HepG2 (cell line): ENCODE measurements around the gene SSC5D. TPM values are rescaled to one million over a fixed set of nuclear protein-coding genes. Genes with fewer than 3 reads are reported as not detected.

ENCODE experiments used
- ATAC-seq: fragments of 200-7000 bp; cut with Tn5 transposase; 3 replicates; pipeline ENCODE4 v1.9.1; 2020; ENCODE audit warnings: mild to moderate bottlenecking, moderate library complexity
- BruUV-seq: library from RNA; stranded (reverse); fragments of 400-500 nt; replicated peaks from 2 replicates; lab custom pipeline; 2021; lab: Mats Ljungman, UMichigan
- CTCF ChIA-PET: fragments of 300-600 bp; formaldehyde crosslinking; extraction: SDS; loops from one replicate; lab custom pipeline; 2021; ENCODE audit warnings: low total read pairs, inconsistent platforms, low intra/inter-chr PET ratio; lab: Yijun Ruan, JAX
- POLR2A ChIA-PET: fragments of 350-600 bp; sonication (Branson Sonifier 250); formaldehyde crosslinking; loops from one replicate; lab custom pipeline; 2020; ENCODE audit warnings: antibody characterized with exemption, inconsistent platforms; lab: Yijun Ruan, JAX
- DNase-seq: peaks from one replicate; pipeline ENCODE4 v3.0.0-alpha.2; 2015; ENCODE audit warnings: low spot score
- FAIRE-seq: peaks from 3 replicates; lab custom pipeline; 2011; peaks lifted over from hg19 to GRCh38; lab: Jason Lieb, UNC
- H2AFZ ChIP-seq: one replicate; pipeline ENCODE4 v1.6.1; 2011; ENCODE audit warnings: low read length, inconsistent platforms
- H3K27ac ChIP-seq: fragments of 300-600 bp; 3 replicates; pipeline ENCODE4 v1.8.0; 2011; ENCODE audit warnings: mixed run types, mild to moderate bottlenecking, mixed read lengths, low read length, inconsistent platforms; ENCODE audit not compliant: insufficient read depth; ENCODE audit errors: extremely low read length
- H3K27me3 ChIP-seq, 2 experiments: fragments of 200-600 bp in 1 of 2; 2 replicates in 1 of 2; 3 replicates in 1 of 2; pipeline versions ENCODE4 v1.6.0 to v1.8.0; 2011; ENCODE audit warnings: low read length in 2 of 2, mild to moderate bottlenecking in 2 of 2, moderate library complexity in 2 of 2, inconsistent platforms in 1 of 2; ENCODE audit not compliant: insufficient read depth in 2 of 2, control insufficient read depth in 1 of 2
- H3K36me3 ChIP-seq, 2 experiments: fragments of 200-600 bp in 1 of 2; replicated peaks in 1 of 2; 2 replicates in 1 of 2; 3 replicates in 1 of 2; pipeline versions ENCODE4 v1.5.1 to v1.8.0; 2011; ENCODE audit warnings: low read length in 2 of 2, inconsistent platforms in 1 of 2; ENCODE audit not compliant: insufficient read depth in 2 of 2, control insufficient read depth in 1 of 2
- H3K4me1 ChIP-seq: 2 replicates; pipeline ENCODE4 v1.5.1; 2012; ENCODE audit warnings: low read length, inconsistent platforms; ENCODE audit not compliant: insufficient read depth
- H3K4me2 ChIP-seq: 2 replicates; pipeline ENCODE4 v1.6.0; 2011; ENCODE audit warnings: low read depth, low read length, inconsistent platforms
- H3K4me3 ChIP-seq, 3 experiments: fragments of 200-600 bp in 1 of 3; sonication (generic), shearing (Covaris generic) in 1 of 3; replicated peaks in 1 of 3; 2 replicates each; pipeline ENCODE4 v1.5.1; 2011 to 2016; ENCODE audit warnings: low read length in 3 of 3, inconsistent platforms in 2 of 3, low read depth in 2 of 3, mild to moderate bottlenecking in 2 of 3, control low read depth in 1 of 3, mixed read lengths in 1 of 3; ENCODE audit not compliant: insufficient read depth in 1 of 3
- H3K79me2 ChIP-seq: one replicate; pipeline ENCODE4 v1.6.1; 2011; ENCODE audit warnings: low read length, inconsistent platforms; ENCODE audit not compliant: insufficient read depth
- H3K9ac ChIP-seq: 2 replicates; pipeline ENCODE4 v1.6.0; 2011; ENCODE audit warnings: mild to moderate bottlenecking, low read depth, low read length, inconsistent platforms; ENCODE audit not compliant: insufficient read depth
- H3K9me3 ChIP-seq: 2 replicates; pipeline ENCODE4 v1.5.1; 2012; ENCODE audit warnings: mild to moderate bottlenecking, low read length
- H4K20me1 ChIP-seq: 2 replicates; pipeline ENCODE4 v1.6.0; 2011; ENCODE audit warnings: inconsistent platforms, mild to moderate bottlenecking, low read length, moderate library complexity; ENCODE audit not compliant: insufficient read depth
- CHD2 ChIP-seq: IDR thresholded peaks from 2 replicates; pipeline ENCODE4 v1.6.1; 2011; ENCODE audit warnings: low read depth, low read length, improper control_type of control experiment
- HMG20A ChIP-seq: IDR thresholded peaks from 2 replicates; pipeline ENCODE4 v1.6.1; 2016; ENCODE audit warnings: borderline replicate concordance
- LCORL ChIP-seq, 2 experiments: fragments of 450-650 bp in 1 of 2; sonication (generic) in 1 of 2; formaldehyde crosslinking in 1 of 2; IDR thresholded peaks; 2 replicates each; pipeline versions ENCODE4 v1.5.0 to v1.6.1; 2017 to 2020; ENCODE audit warnings: antibody characterized with exemption in 1 of 2, missing genetic modification reagents in 1 of 2
- PPARG ChIP-seq: conservative IDR thresholded peaks from 2 replicates; pipeline ENCODE4 v1.6.1; 2016; ENCODE audit warnings: missing biosample characterization, missing genetic modification reagents
- REL ChIP-seq: sonication (generic); formaldehyde crosslinking; conservative IDR thresholded peaks from 2 replicates; pipeline ENCODE4 v1.8.0; 2022; ENCODE audit warnings: mild to moderate bottlenecking, missing genetic modification reagents, moderate library complexity
- SIX4 ChIP-seq: sonication (generic); formaldehyde crosslinking; IDR thresholded peaks from 2 replicates; pipeline ENCODE4 v1.4.0; 2020; ENCODE audit warnings: missing genetic modification reagents
- ZNF34 ChIP-seq: sonication (generic); formaldehyde crosslinking; IDR thresholded peaks from 2 replicates; pipeline ENCODE4 v1.4.0; 2020; ENCODE audit warnings: mild to moderate bottlenecking, missing genetic modification reagents, borderline replicate concordance
- ZNF496 ChIP-seq: sonication (generic); formaldehyde crosslinking; IDR thresholded peaks from 2 replicates; pipeline ENCODE4 v1.8.1; 2023; ENCODE audit warnings: mild to moderate bottlenecking, moderate library complexity, missing genetic modification reagents; ENCODE audit not compliant: insufficient replicate concordance
- ZNF547 ChIP-seq: sonication (generic); formaldehyde crosslinking; IDR thresholded peaks from 2 replicates; pipeline ENCODE4 v1.5.1; 2020; ENCODE audit warnings: mild to moderate bottlenecking, missing genetic modification reagents
- ZNF557 ChIP-seq: sonication (generic); formaldehyde crosslinking; IDR thresholded peaks from 2 replicates; pipeline ENCODE4 v1.4.0; 2020; ENCODE audit warnings: missing genetic modification reagents
- ZNF572 ChIP-seq: sonication (generic); formaldehyde crosslinking; IDR thresholded peaks from 2 replicates; pipeline ENCODE4 v1.5.1; 2020; ENCODE audit warnings: mild to moderate bottlenecking, missing genetic modification reagents
- ZNF652 ChIP-seq: IDR thresholded peaks from 2 replicates; pipeline ENCODE4 v1.6.1; 2016; ENCODE audit warnings: low read depth, borderline replicate concordance
- WGBS: methylation state at CpG from one replicate; pipeline ENCODE4 v1.1.6; 2017; ENCODE audit warnings: low lambda C conversion rate; 5-methylcytosine and 5-hydroxymethylcytosine counted together
- in situ Hi-C: cut with HindIII; loops from 2 replicates; pipeline ENCODE4 v1.10.0; 2017; ENCODE audit warnings: low pct_unique_long_range_greater_than_20kb; ENCODE audit not compliant: extremely low pct_ligation_motif_present
- intact Hi-C: fragments of 100-400 bp; cut with micrococcal nuclease; formaldehyde crosslinking; loops from one replicate; pipeline ENCODE4 v1.10.0; 2022; ENCODE audit not compliant: unreplicated experiment
- polyA plus RNA-seq, 8 experiments: library from polyadenylated mRNA; depleted of rRNA in 3 of 8; stranded (reverse) in 7 of 8; unstranded in 1 of 8; fragments of >200 nt; fragmentation: Illumina TruSeq in 4 of 8; extraction: Trizol in 4 of 8; gene quantifications; 2 replicates each; pipeline versions ENCODE4 v1.2.1 to v1.2.3, GENCODE V29; 2011 to 2016; ENCODE audit warnings: low read depth in 4 of 8, missing spikeins in 1 of 8, mixed read lengths in 1 of 8; ENCODE audit not compliant: insufficient read depth in 1 of 8
- total RNA-seq, 5 experiments: library from RNA; depleted of rRNA; stranded (reverse); fragments of >200 nt; fragmentation: Illumina TruSeq; extraction: Trizol; gene quantifications; 2 replicates each; pipeline ENCODE4 v1.2.3, GENCODE V29; 2016; ENCODE audit warnings: low read depth in 1 of 5
- TF ChIP-seq, protein P1 (sequence below): sonication (generic); formaldehyde crosslinking; IDR thresholded peaks from 2 replicates; pipeline ENCODE4 v1.5.0; 2020; ENCODE audit warnings: mild to moderate bottlenecking, missing genetic modification reagents, borderline replicate concordance
- TF ChIP-seq, protein P2 (sequence below): IDR thresholded peaks from 2 replicates; pipeline ENCODE4 v1.6.1; 2012; ENCODE audit warnings: inconsistent platforms
- TF ChIP-seq, protein P3 (sequence below): IDR thresholded peaks from 2 replicates; pipeline ENCODE4 v1.6.1; 2016; ENCODE audit warnings: control low read depth
- TF ChIP-seq, protein P4 (sequence below): sonication (generic); formaldehyde crosslinking; IDR thresholded peaks from 2 replicates; pipeline ENCODE4 v1.5.0; 2020; ENCODE audit warnings: missing genetic modification reagents
- TF ChIP-seq, protein P5 (sequence below): fragments of 450-650 bp; IDR thresholded peaks from 2 replicates; pipeline ENCODE4 v1.6.1; 2016

SSC5D gene
- total and polyA plus RNA-seq, 2 of the 13 experiments (the other 11 are each of a cell fraction or from before 2014, with no cell fraction given): not detected

DNA sequence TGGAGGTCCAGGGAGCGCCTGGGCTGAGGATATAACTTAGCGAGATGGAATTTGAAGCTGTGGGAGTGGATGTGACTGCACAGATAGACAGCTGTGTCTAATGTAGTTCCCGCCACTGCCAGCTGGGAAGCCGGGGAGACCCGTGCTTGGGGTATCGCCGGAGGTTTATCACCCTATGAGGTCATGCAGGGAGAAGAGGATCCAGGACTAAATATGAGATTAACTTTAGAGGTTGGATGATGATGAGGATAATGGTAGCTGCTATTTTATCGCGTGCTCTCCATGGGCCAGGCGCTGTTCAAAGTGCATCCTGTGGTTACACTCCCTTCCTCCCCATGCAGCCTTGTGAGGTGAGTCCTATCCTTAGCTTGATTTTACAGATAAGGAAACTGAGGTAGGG is 19.9 kb downstream of the SSC5D start:
- Histone ChIP-seq H3K4me1 (peaks cover 17% of the 10 kb centered on the region), H2AFZ (no peak overlapping the region), H3K9ac (no peak overlapping the region), H3K27me3 (peaks cover 2 to 22% of the 10 kb centered on the region in 2 experiments; a peak in 4 of 5 replicates), H3K79me2 (no peaks in the 10 kb centered on the region), H3K4me3 (no peak overlapping the region), H3K4me2 (no peak overlapping the region), H3K9me3 (no peaks in the 10 kb centered on the region), H3K27ac (no peak overlapping the region), H3K36me3 (no peaks in the 10 kb centered on the region), H4K20me1 (no peaks in the 10 kb centered on the region)
- intact Hi-C loops (no loop called here), in situ Hi-C loops (no loop called here)
- ChIA-PET POLR2A (interaction anchor here (1.1 to 1.3 kb wide), 2 partner anchors 46 to 116 kb away, joined by 3 read pairs; partner anchors contain the start of genes ISOC2 and ZNF784), CTCF (no interaction called here)
- TF ChIP-seq, protein P1, sequence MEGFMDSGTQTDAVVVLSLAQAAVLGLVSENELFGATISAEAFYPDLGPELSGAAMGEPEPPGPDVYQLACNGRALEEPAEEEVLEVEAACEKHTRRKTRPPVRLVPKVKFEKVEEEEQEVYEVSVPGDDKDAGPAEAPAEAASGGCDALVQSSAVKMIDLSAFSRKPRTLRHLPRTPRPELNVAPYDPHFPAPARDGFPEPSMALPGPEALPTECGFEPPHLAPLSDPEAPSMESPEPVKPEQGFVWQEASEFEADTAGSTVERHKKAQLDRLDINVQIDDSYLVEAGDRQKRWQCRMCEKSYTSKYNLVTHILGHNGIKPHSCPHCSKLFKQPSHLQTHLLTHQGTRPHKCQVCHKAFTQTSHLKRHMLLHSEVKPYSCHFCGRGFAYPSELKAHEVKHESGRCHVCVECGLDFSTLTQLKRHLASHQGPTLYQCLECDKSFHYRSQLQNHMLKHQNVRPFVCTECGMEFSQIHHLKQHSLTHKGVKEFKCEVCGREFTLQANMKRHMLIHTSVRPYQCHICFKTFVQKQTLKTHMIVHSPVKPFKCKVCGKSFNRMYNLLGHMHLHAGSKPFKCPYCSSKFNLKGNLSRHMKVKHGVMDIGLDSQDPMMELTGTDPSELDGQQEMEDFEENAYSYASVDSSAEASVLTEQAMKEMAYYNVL (CRISPR knock-in tag): no peak
- no peak for TF ChIP-seq REL (CRISPR knock-in tag)
- TF ChIP-seq ZNF496 (CRISPR knock-in tag): no peak
- TF ChIP-seq ZNF572: no peak
- TF ChIP-seq, protein P2, sequence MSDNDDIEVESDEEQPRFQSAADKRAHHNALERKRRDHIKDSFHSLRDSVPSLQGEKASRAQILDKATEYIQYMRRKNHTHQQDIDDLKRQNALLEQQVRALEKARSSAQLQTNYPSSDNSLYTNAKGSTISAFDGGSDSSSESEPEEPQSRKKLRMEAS: no peak
- no peak for TF ChIP-seq ZNF557 (CRISPR knock-in tag)
- no peak for TF ChIP-seq CHD2
- TF ChIP-seq PPARG (CRISPR knock-in tag): no peak
- TF ChIP-seq ZNF547 (CRISPR knock-in tag): no peak
- no peak for TF ChIP-seq ZNF34 (CRISPR knock-in tag)
- TF ChIP-seq, protein P3, sequence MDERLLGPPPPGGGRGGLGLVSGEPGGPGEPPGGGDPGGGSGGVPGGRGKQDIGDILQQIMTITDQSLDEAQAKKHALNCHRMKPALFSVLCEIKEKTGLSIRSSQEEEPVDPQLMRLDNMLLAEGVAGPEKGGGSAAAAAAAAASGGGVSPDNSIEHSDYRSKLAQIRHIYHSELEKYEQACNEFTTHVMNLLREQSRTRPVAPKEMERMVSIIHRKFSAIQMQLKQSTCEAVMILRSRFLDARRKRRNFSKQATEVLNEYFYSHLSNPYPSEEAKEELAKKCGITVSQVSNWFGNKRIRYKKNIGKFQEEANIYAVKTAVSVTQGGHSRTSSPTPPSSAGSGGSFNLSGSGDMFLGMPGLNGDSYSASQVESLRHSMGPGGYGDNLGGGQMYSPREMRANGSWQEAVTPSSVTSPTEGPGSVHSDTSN: no peak
- no peak for TF ChIP-seq ZNF652 (CRISPR knock-in tag)
- no peak for TF ChIP-seq HMG20A (CRISPR knock-in tag)
- TF ChIP-seq, protein P4, sequence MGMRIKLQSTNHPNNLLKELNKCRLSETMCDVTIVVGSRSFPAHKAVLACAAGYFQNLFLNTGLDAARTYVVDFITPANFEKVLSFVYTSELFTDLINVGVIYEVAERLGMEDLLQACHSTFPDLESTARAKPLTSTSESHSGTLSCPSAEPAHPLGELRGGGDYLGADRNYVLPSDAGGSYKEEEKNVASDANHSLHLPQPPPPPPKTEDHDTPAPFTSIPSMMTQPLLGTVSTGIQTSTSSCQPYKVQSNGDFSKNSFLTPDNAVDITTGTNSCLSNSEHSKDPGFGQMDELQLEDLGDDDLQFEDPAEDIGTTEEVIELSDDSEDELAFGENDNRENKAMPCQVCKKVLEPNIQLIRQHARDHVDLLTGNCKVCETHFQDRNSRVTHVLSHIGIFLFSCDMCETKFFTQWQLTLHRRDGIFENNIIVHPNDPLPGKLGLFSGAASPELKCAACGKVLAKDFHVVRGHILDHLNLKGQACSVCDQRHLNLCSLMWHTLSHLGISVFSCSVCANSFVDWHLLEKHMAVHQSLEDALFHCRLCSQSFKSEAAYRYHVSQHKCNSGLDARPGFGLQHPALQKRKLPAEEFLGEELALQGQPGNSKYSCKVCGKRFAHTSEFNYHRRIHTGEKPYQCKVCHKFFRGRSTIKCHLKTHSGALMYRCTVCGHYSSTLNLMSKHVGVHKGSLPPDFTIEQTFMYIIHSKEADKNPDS (CRISPR knock-in tag): no peak
- TF ChIP-seq LCORL (IDR thresholded peaks at IDR 0.05): no peak
- TF ChIP-seq LCORL (CRISPR knock-in tag; IDR thresholded peaks at IDR 0.05): no peak
- TF ChIP-seq, protein P5, sequence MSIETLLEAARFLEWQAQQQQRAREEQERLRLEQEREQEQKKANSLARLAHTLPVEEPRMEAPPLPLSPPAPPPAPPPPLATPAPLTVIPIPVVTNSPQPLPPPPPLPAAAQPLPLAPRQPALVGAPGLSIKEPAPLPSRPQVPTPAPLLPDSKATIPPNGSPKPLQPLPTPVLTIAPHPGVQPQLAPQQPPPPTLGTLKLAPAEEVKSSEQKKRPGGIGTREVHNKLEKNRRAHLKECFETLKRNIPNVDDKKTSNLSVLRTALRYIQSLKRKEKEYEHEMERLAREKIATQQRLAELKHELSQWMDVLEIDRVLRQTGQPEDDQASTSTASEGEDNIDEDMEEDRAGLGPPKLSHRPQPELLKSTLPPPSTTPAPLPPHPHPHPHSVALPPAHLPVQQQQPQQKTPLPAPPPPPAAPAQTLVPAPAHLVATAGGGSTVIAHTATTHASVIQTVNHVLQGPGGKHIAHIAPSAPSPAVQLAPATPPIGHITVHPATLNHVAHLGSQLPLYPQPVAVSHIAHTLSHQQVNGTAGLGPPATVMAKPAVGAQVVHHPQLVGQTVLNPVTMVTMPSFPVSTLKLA: no peak
- TF ChIP-seq SIX4: no peak
- no TSS peak for BruUV-seq
- ATAC-seq (no peak), FAIRE-seq (no peak), DNase-seq (no peak)
- 5% methylated on average over 10 of the region's 10 CpGs for WGBS
